Measurements from ENCODE around the gene PACSIN1.

PACSIN1 gene

DNA sequence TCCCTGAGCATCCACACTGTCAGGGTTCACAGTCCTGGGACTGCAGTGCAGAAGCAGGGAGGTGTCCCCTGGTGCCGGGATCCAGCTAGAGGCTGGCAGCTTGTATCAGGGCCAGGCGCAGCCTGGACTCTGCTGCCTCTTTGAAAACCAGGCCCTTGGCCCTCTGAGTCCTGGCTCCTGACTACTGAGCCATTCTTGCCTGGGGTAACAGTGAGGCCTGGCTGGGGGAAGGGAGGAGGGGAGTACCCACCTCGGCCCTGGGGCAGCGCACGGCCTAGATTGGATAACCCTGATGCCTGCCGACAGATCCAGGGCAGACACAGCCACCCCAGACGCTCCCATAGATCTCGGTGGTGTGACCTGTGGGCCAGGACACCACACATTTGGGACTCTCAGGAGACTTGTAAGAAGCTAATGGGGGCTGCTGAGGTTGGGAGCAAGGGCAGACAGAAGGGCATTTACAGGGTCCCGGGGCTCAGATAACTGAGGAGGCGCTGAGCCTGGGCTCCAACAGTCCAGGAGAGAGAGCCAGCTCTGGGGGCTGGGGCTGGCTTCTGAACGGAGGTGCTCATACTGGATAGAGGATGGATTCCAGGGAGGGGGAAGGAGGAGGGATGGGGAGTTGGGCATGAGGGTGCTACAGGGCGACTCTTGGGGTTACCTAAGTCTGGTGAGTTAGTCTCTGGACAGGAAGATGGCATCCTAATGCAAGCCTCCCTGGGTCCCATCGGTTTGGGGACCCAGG, 59.7 kb downstream of the PACSIN1 start:
- Histone ChIP-seq H3K27me3 (ENCODE audit: low read depth, low read length) (no peaks in the 10 kb centered on the region), H3K9ac (ENCODE audit: low read length) (no peak overlapping the region), H2AFZ (ENCODE audit: low read depth, low read length) (no peak overlapping the region), H3K79me2 (ENCODE audit: low read length) (no peaks in the 10 kb centered on the region), H4K20me1 (ENCODE audit: insufficient read depth, low read length) (no peaks in the 10 kb centered on the region), H3K4me1 (ENCODE audit: low read length) (peaks cover 10% of the 10 kb centered on the region), H3K9me3 (ENCODE audit: insufficient read depth, low read length) (no peaks in the 10 kb centered on the region), H3K4me3 (ENCODE audit: low read length) (no peak overlapping the region), H3K4me2 (ENCODE audit: low read length) (no peak overlapping the region), H3K27ac (ENCODE audit: low read length) (no peak overlapping the region), H3K36me3 (replicated peaks; ENCODE audit: low read depth, low read length) (no peaks in the 10 kb centered on the region)
- TF ChIP-seq, protein P1, sequence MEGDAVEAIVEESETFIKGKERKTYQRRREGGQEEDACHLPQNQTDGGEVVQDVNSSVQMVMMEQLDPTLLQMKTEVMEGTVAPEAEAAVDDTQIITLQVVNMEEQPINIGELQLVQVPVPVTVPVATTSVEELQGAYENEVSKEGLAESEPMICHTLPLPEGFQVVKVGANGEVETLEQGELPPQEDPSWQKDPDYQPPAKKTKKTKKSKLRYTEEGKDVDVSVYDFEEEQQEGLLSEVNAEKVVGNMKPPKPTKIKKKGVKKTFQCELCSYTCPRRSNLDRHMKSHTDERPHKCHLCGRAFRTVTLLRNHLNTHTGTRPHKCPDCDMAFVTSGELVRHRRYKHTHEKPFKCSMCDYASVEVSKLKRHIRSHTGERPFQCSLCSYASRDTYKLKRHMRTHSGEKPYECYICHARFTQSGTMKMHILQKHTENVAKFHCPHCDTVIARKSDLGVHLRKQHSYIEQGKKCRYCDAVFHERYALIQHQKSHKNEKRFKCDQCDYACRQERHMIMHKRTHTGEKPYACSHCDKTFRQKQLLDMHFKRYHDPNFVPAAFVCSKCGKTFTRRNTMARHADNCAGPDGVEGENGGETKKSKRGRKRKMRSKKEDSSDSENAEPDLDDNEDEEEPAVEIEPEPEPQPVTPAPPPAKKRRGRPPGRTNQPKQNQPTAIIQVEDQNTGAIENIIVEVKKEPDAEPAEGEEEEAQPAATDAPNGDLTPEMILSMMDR (IDR thresholded peaks at IDR 0.05; ENCODE audit: low read depth, low read length) = no peak
- TF ChIP-seq EZH2phosphoT487 (IDR thresholded peaks at IDR 0.05; ENCODE audit: low read depth) = no peak

DNA sequence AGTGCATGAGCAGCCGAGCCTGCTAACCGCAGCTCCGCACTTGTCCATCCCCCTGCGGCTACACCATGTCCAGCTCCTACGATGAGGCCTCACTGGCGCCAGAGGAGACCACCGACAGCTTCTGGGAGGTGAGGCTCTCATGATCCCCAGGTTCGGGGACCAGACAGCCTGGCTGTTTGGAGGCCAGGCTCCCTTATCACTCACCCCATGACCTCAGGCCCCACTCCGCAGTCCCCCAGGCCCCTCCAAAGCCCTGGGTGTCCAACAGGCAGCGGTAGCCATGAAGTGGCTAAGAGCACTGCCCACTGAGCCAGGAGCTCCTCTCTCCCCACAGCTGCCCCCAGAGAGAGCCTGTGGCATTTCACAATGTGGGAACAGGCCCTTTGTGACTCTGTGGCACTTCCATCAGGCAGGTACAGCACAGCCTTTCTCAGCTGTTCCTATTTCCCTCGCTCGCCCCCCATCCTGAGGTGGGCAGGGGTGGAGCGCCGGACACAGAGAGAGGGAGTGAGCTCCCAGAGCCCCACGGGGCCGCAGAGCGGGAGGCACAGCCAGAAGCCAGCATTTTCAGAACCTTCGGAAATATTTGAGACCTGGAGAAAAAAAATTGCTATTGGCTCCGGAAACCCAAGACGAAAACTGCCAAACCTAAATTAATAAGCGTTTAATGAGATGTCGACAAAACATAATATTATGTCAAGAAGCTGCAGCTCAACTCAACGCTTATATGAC, 60.5 kb downstream of the PACSIN1 start:
- no peaks in the 10 kb centered on the region for H3K79me2 ChIP-seq (ENCODE audit: low read length)
- peaks cover 10% of the 10 kb centered on the region for H3K4me1 ChIP-seq (ENCODE audit: low read length)
- H3K9me3 ChIP-seq (ENCODE audit: insufficient read depth, low read length) = no peaks in the 10 kb centered on the region
- H4K20me1 ChIP-seq (ENCODE audit: insufficient read depth, low read length) = no peaks in the 10 kb centered on the region
- H3K9ac ChIP-seq (ENCODE audit: low read length) = peak overlapping the region; percentile 49
- peak overlapping the region; percentile 77 for H3K4me2 ChIP-seq (ENCODE audit: low read length)
- TF ChIP-seq EZH2phosphoT487 (IDR thresholded peaks at IDR 0.05; ENCODE audit: low read depth) = no peak
- TF ChIP-seq, protein P1 (IDR thresholded peaks at IDR 0.05; ENCODE audit: low read depth, low read length) = no peak
- no peaks in the 10 kb centered on the region for H3K36me3 ChIP-seq (replicated peaks; ENCODE audit: low read depth, low read length)
- H2AFZ ChIP-seq (ENCODE audit: low read depth, low read length) = 0 out of 2 replicates have a peak overlapping the region, but pooled peaks have one; percentile 61
- no peak overlapping the region for H3K27ac ChIP-seq (ENCODE audit: low read length)
- H3K4me3 ChIP-seq (ENCODE audit: low read length) = peak overlapping the region; percentile 73
- H3K27me3 ChIP-seq (ENCODE audit: low read depth, low read length) = no peaks in the 10 kb centered on the region

DNA sequence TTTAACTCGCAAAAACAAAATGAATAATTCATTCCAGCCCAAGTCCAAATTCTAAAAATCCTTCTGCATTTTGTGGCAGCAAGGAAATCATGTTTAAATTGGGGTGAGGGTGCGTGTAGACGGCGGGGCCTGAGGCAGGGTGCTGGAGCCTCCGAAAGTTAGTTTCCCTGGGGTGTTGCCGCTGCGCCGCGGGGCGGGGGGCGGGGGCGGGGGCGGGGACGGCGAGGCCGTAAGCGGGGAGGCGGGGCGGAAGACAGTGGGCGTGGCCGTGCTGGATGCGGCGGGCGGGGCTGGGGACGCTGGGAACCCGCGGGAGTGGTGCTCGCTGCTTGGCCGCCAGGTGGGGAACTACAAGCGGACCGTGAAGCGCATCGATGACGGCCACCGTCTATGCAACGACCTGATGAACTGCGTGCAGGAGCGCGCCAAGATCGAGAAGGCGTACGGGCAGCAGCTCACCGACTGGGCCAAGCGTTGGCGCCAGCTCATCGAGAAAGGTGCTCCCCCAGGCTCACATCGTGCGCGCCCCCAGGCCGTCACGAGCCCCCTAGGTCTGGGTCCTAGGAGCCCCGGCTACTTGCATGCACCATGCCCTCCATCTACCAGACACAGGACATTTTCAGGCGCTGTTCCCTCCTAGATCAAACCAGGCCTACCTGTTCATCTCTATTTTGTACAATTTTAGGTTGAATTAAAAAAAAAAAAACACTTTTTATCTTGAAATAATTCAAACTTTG, 61.3 kb downstream of the PACSIN1 start:
- peaks cover 10% of the 10 kb centered on the region for H3K4me1 ChIP-seq (ENCODE audit: low read length)
- H3K4me3 ChIP-seq (ENCODE audit: low read length) = peak overlapping the region; percentile 76
- no peaks in the 10 kb centered on the region for H3K79me2 ChIP-seq (ENCODE audit: low read length)
- TF ChIP-seq, protein P1 (IDR thresholded peaks at IDR 0.05; ENCODE audit: low read depth, low read length) = peak; percentile 48
- TF ChIP-seq EZH2phosphoT487 (IDR thresholded peaks at IDR 0.05; ENCODE audit: low read depth) = no peak
- H3K9me3 ChIP-seq (ENCODE audit: insufficient read depth, low read length) = no peaks in the 10 kb centered on the region
- H2AFZ ChIP-seq (ENCODE audit: low read depth, low read length) = 0 out of 2 replicates have a peak overlapping the region, but pooled peaks have one; percentile 61
- H3K4me2 ChIP-seq (ENCODE audit: low read length) = peak overlapping the region; percentile 85
- no peaks in the 10 kb centered on the region for H3K36me3 ChIP-seq (replicated peaks; ENCODE audit: low read depth, low read length)
- H4K20me1 ChIP-seq (ENCODE audit: insufficient read depth, low read length) = no peaks in the 10 kb centered on the region
- no peak overlapping the region for H3K27ac ChIP-seq (ENCODE audit: low read length)
- peak overlapping the region; percentile 49 for H3K9ac ChIP-seq (ENCODE audit: low read length)
- no peaks in the 10 kb centered on the region for H3K27me3 ChIP-seq (ENCODE audit: low read depth, low read length)
